HG03064 (cell line): ENCODE measurements around the gene ETFA.

Experiments used
- ATAC-seq: cut with Tn5 transposase; IDR thresholded peaks from one replicate; pipeline ENCODE4 v1.9.1; 2021; ENCODE audit warnings: low read depth; ENCODE audit not compliant: unreplicated experiment

The ETFA gene

GRCh38 chr15:76223521-76223920 lies 87.7 kb downstream of the ETFA start:
- no peak for ATAC-seq

- ATAC-seq: no peak
Measured at GRCh38 chr15:76222159-76222558, 89.1 kb downstream of the ETFA start.

GRCh38 chr15:76221085-76221767 lies 90.0 kb downstream of the ETFA start:
- ATAC-seq: no peak

- no peak for ATAC-seq
Measured at GRCh38 chr15:76217882-76218217, 93.4 kb downstream of the ETFA start.

- no peak for ATAC-seq
Measured at GRCh38 chr15:76217029-76217881, 94.0 kb downstream of the ETFA start.

GRCh38 chr15:76215634-76216033 lies 95.6 kb downstream of the ETFA start:
- ATAC-seq: no peak

GRCh38 chr15:76209942-76210341 lies 101.3 kb downstream of the ETFA start:
- ATAC-seq: no peak

GRCh38 chr15:76209523-76209922 lies 101.7 kb downstream of the ETFA start:
- no peak for ATAC-seq

GRCh38 chr15:76208786-76209424 lies 102.4 kb downstream of the ETFA start:
- no peak for ATAC-seq

GRCh38 chr15:76208084-76208785 lies 103.0 kb downstream of the ETFA start:
- no peak for ATAC-seq

GRCh38 chr15:76206325-76206976 lies 104.8 kb downstream of the ETFA start:
- ATAC-seq: no peak

- ATAC-seq: no peak
Measured at GRCh38 chr15:76204916-76205460, 106.3 kb downstream of the ETFA start.

- no peak for ATAC-seq
Measured at GRCh38 chr15:76204109-76204845, 107.0 kb downstream of the ETFA start.

GRCh38 chr15:76203346-76204108 lies 107.7 kb downstream of the ETFA start:
- no peak for ATAC-seq

- ATAC-seq: no peak
Measured at GRCh38 chr15:76201536-76202255, 109.6 kb downstream of the ETFA start.

- ATAC-seq: no peak
Measured at GRCh38 chr15:76200641-76201105, 110.6 kb downstream of the ETFA start.

- ATAC-seq: no peak
Measured at GRCh38 chr15:76200083-76200465, 111.2 kb downstream of the ETFA start.
